ENCODE data around the gene PCYOX1L.

The PCYOX1L gene

GRCh38 chr5:149337736-149338135, 20.1 kb upstream of the PCYOX1L start:
- no peak for DNase-seq (ENCODE audit: low read depth)

- DNase-seq (ENCODE audit: low read depth), result no peak
Observed at GRCh38 chr5:149338364-149338763, 19.5 kb upstream of the PCYOX1L start.

GRCh38 chr5:149340920-149341319, 16.9 kb upstream of the PCYOX1L start:
- no peak for DNase-seq (ENCODE audit: low read depth)

GRCh38 chr5:149341876-149342275, 16.0 kb upstream of the PCYOX1L start:
- DNase-seq (ENCODE audit: low read depth), result no peak

- no peak for DNase-seq (ENCODE audit: low read depth)
Observed at GRCh38 chr5:149344151-149344550, 13.7 kb upstream of the PCYOX1L start.

- DNase-seq (ENCODE audit: low read depth), result peak; percentile 74
Observed at GRCh38 chr5:149345147-149345891, 12.5 kb upstream of the PCYOX1L start, which contains the start of gene GRPEL2. Gene GRPEL2, plus strand, starts transcription at chr5:149345499. Its CDS starts 41 bp downstream, at chr5:149345540.

GRCh38 chr5:149345892-149346222, 12.0 kb upstream of the PCYOX1L start:
- DNase-seq (ENCODE audit: low read depth), result no peak

GRCh38 chr5:149348518-149348917, 9.3 kb upstream of the PCYOX1L start:
- no peak for DNase-seq (ENCODE audit: low read depth)

- no peak for DNase-seq (ENCODE audit: low read depth)
Observed at GRCh38 chr5:149349382-149349781, 8.5 kb upstream of the PCYOX1L start.

- DNase-seq (ENCODE audit: low read depth), result no peak
Observed at GRCh38 chr5:149352169-149352568, 5.7 kb upstream of the PCYOX1L start.

GRCh38 chr5:149353911-149354310, 3.9 kb upstream of the PCYOX1L start:
- no peak for DNase-seq (ENCODE audit: low read depth)

GRCh38 chr5:149355688-149356087, 2.2 kb upstream of the PCYOX1L start:
- no peak for DNase-seq (ENCODE audit: low read depth)

- no peak for DNase-seq (ENCODE audit: low read depth)
Observed at GRCh38 chr5:149356391-149356790, 1.5 kb upstream of the PCYOX1L start.

GRCh38 chr5:149358294-149358651, 427 bp downstream of the PCYOX1L start:
- no peak for DNase-seq (ENCODE audit: low read depth)

- DNase-seq (ENCODE audit: low read depth), result no peak
Observed at GRCh38 chr5:149358868-149359495, 1.1 kb downstream of the PCYOX1L start.

GRCh38 chr5:149360272-149360671, 2.4 kb downstream of the PCYOX1L start:
- DNase-seq (ENCODE audit: low read depth), result no peak

GRCh38 chr5:149362541-149362940, 4.7 kb downstream of the PCYOX1L start:
- DNase-seq (ENCODE audit: low read depth), result no peak

GRCh38 chr5:149363358-149363757, 5.5 kb downstream of the PCYOX1L start:
- no peak for DNase-seq (ENCODE audit: low read depth)

- DNase-seq (ENCODE audit: low read depth), result no peak
Observed at GRCh38 chr5:149363936-149364335, 6.1 kb downstream of the PCYOX1L start.

GRCh38 chr5:149364719-149365118, 6.9 kb downstream of the PCYOX1L start:
- no peak for DNase-seq (ENCODE audit: low read depth)

GRCh38 chr5:149365418-149365817, 7.6 kb downstream of the PCYOX1L start:
- no peak for DNase-seq (ENCODE audit: low read depth)

- DNase-seq (ENCODE audit: low read depth), result no peak
Observed at GRCh38 chr5:149366169-149366729, 8.4 kb downstream of the PCYOX1L start.

GRCh38 chr5:149367249-149367971, 9.6 kb downstream of the PCYOX1L start:
- no peak for DNase-seq (ENCODE audit: low read depth)

Measured in stimulated activated CD8-positive, alpha-beta memory T cell treated with anti-CD3 and anti-CD28 coated beads, Interleukin-15, amount 100 ng/mL, for 24 hours (primary cell).